Suprapubic skin (tissue), 4 donors: ENCODE data around the gene SOWAHB.

Experiments used
- EP300 ChIP-seq: sonication (generic); formaldehyde crosslinking; IDR thresholded peaks from one replicate; pipeline ENCODE4 v1.6.1; 2017; ENCODE audit warnings: antibody characterized with exemption
- POLR2A ChIP-seq, 2 donors: fragments of 450-650 bp; IDR thresholded peaks; one replicate each; pipeline ENCODE4 v1.6.1; 2017; ENCODE audit warnings: antibody characterized with exemption in 2 of 2, mild to moderate bottlenecking in 2 of 2, moderate library complexity in 2 of 2
- POLR2AphosphoS5 ChIP-seq, 3 donors: sonication (generic); formaldehyde crosslinking; IDR thresholded peaks; one replicate each; pipeline ENCODE4 v1.6.1; 2017; ENCODE audit warnings: antibody characterized with exemption in 3 of 3
- TF ChIP-seq, protein P1 (sequence below), 2 donors: fragments of 200-600 bp in 1 of 2; fragments of 450-650 bp in 1 of 2; sonication (generic) in 1 of 2; IDR thresholded peaks; one replicate each; pipeline ENCODE4 v1.5.1; 2016 to 2019; ENCODE audit warnings: antibody characterized with exemption in 2 of 2, mild to moderate bottlenecking in 1 of 2, moderate library complexity in 1 of 2

DNA sequence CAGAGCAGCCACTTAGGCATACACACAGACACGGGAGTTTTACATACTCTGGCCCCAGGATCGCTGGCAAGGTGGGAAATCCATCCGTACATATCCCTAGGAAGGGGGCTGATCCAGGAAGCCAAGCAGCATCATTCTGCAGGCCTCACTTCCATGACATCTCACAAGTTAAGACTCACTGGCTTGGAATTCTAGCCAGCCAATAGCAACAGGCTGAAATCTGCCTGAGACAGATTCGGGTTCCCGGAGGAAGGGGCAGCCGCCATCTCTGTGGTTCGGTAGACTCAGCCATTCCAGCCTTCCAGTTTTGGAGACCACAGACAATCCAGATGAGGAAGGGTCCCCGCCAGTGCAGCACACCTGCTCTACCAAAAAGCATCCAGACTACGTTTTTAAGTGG lies 31.3 kb downstream of the SOWAHB start:
- no peak for TF ChIP-seq EP300
- TF ChIP-seq, protein P1, sequence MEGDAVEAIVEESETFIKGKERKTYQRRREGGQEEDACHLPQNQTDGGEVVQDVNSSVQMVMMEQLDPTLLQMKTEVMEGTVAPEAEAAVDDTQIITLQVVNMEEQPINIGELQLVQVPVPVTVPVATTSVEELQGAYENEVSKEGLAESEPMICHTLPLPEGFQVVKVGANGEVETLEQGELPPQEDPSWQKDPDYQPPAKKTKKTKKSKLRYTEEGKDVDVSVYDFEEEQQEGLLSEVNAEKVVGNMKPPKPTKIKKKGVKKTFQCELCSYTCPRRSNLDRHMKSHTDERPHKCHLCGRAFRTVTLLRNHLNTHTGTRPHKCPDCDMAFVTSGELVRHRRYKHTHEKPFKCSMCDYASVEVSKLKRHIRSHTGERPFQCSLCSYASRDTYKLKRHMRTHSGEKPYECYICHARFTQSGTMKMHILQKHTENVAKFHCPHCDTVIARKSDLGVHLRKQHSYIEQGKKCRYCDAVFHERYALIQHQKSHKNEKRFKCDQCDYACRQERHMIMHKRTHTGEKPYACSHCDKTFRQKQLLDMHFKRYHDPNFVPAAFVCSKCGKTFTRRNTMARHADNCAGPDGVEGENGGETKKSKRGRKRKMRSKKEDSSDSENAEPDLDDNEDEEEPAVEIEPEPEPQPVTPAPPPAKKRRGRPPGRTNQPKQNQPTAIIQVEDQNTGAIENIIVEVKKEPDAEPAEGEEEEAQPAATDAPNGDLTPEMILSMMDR (IDR thresholded peaks at IDR 0.05) = no peak
- TF ChIP-seq POLR2A (IDR thresholded peaks at IDR 0.05) = no peak
- TF ChIP-seq POLR2AphosphoS5 (IDR thresholded peaks at IDR 0.05) = no peak
